MM.1S (cell line): Measurements from ENCODE around the gene HNRNPD.
"Not testable (repeated sequence)": the region's sequence is repeated elsewhere in the genome, so short reads cannot be mapped to it uniquely, and the experiment has no call there.

Source experiments
- DNase-seq: peaks from one replicate; pipeline ENCODE4 v3.0.0-alpha.2; 2015
- H2AFZ ChIP-seq: fragments of 300-600 bp; sonication (generic); 2 replicates; pipeline ENCODE4 v1.6.0; 2016; ENCODE audit warnings: antibody characterized with exemption, low read length
- H3F3A ChIP-seq: fragments of 300-600 bp; sonication (generic); 2 replicates; pipeline ENCODE4 v1.6.1; 2016; ENCODE audit warnings: mild to moderate bottlenecking, antibody characterized with exemption, low read length, moderate library complexity, mixed read lengths; ENCODE audit not compliant: insufficient read depth
- H3K27ac ChIP-seq: fragments of 300-600 bp; sonication (generic); 2 replicates; pipeline ENCODE4 v1.5.1; 2016; ENCODE audit warnings: mild to moderate bottlenecking, low read length
- H3K27me3 ChIP-seq: fragments of 300-600 bp; sonication (generic); replicated peaks from 2 replicates; pipeline ENCODE4 v1.6.0; 2016; ENCODE audit warnings: low read length; ENCODE audit not compliant: insufficient read depth
- H3K36me3 ChIP-seq: fragments of 300-600 bp; sonication (generic); replicated peaks from 2 replicates; pipeline ENCODE4 v1.6.1; 2016; ENCODE audit warnings: mild to moderate bottlenecking, low read length, mixed read lengths; ENCODE audit not compliant: insufficient read depth
- H3K4me1 ChIP-seq: fragments of 300-600 bp; sonication (generic); 2 replicates; pipeline ENCODE4 v1.6.1; 2016; ENCODE audit warnings: low read length, mixed read lengths
- H3K4me2 ChIP-seq: fragments of 300-600 bp; sonication (generic); 2 replicates; pipeline ENCODE4 v1.6.0; 2016; ENCODE audit warnings: low read depth, low read length
- H3K4me3 ChIP-seq: fragments of 300-600 bp; sonication (generic); 2 replicates; pipeline ENCODE4 v1.5.1; 2016; ENCODE audit warnings: low read length, mixed read lengths
- H3K79me2 ChIP-seq: fragments of 300-600 bp; sonication (generic); 2 replicates; pipeline ENCODE4 v1.6.1; 2016; ENCODE audit warnings: mixed run types, low read length, mixed read lengths
- H3K9ac ChIP-seq: fragments of 300-600 bp; sonication (generic); 2 replicates; pipeline ENCODE4 v1.6.1; 2016; ENCODE audit warnings: low read length, mixed read lengths
- H3K9me2 ChIP-seq: fragments of 300-600 bp; sonication (generic); replicated peaks from 2 replicates; pipeline ENCODE4 v1.6.1; 2016; ENCODE audit warnings: mild to moderate bottlenecking, low read length, mixed read lengths; ENCODE audit not compliant: insufficient read depth
- H3K9me3 ChIP-seq: fragments of 300-600 bp; sonication (generic); replicated peaks from 2 replicates; pipeline ENCODE4 v1.6.1; 2016; ENCODE audit warnings: mild to moderate bottlenecking, low read length, mixed read lengths; ENCODE audit not compliant: insufficient read depth
- H4K20me1 ChIP-seq: fragments of 300-600 bp; sonication (generic); 2 replicates; pipeline ENCODE4 v1.6.1; 2016; ENCODE audit warnings: mild to moderate bottlenecking, low read length, moderate library complexity, mixed read lengths; ENCODE audit not compliant: insufficient read depth
- CTCF ChIP-seq: fragments of 300-600 bp; sonication (generic); IDR thresholded peaks from 2 replicates; pipeline ENCODE4 v1.5.1; 2016; ENCODE audit warnings: antibody characterized with exemption, low read length, mixed read lengths
- EZH2 ChIP-seq: fragments of 300-600 bp; sonication (generic); optimal IDR thresholded peaks from 2 replicates; pipeline ENCODE3; 2017; ENCODE audit warnings: low read depth, mild to moderate bottlenecking, antibody characterized with exemption, low read length, mixed read lengths
- EZH2phosphoT487 ChIP-seq: fragments of 300-600 bp; sonication (generic); IDR thresholded peaks from 2 replicates; pipeline ENCODE4 v1.6.1; 2018; ENCODE audit warnings: antibody characterized with exemption, low read length

Gene HNRNPD

GRCh38 chr4:82352118-82352824 lies 21.5 kb downstream of the HNRNPD start:
- peaks cover 32% of the 10 kb centered on the region; the same call in 1 of the 2 replicates for H3K36me3 ChIP-seq
- no peak overlapping the region for H3K27ac ChIP-seq
- H3K9ac ChIP-seq, result no peak overlapping the region
- H3K4me1 ChIP-seq, result no peaks in the 10 kb centered on the region
- no peak overlapping the region for H2AFZ ChIP-seq
- TF ChIP-seq CTCF (no peak), EZH2phosphoT487 (no peak), EZH2 (no peak)
- H3K9me2 ChIP-seq, result no peaks in the 10 kb centered on the region
- peaks cover 38% of the 10 kb centered on the region for H4K20me1 ChIP-seq
- peaks cover 20% of the 10 kb centered on the region for H3F3A ChIP-seq
- no peak overlapping the region for H3K4me3 ChIP-seq
- H3K27me3 ChIP-seq, result no peaks in the 10 kb centered on the region
- H3K9me3 ChIP-seq, result no peaks in the 10 kb centered on the region
- peaks cover 59% of the 10 kb centered on the region for H3K79me2 ChIP-seq
- DNase-seq, result no peak
- no peak overlapping the region for H3K4me2 ChIP-seq

GRCh38 chr4:82346126-82346525 lies 27.7 kb downstream of the HNRNPD start:
- Histone ChIP-seq H3K36me3 (no peaks in the 10 kb centered on the region), H3K79me2 (no peaks in the 10 kb centered on the region), H4K20me1 (no peaks in the 10 kb centered on the region), H3K4me1 (no peaks in the 10 kb centered on the region), H3K9me2 (no peaks in the 10 kb centered on the region), H2AFZ (no peak overlapping the region), H3K9me3 (no peaks in the 10 kb centered on the region), H3K27ac (no peak overlapping the region), H3K27me3 (no peaks in the 10 kb centered on the region), H3K9ac (no peak overlapping the region), H3F3A (peaks cover 15% of the 10 kb centered on the region), H3K4me2 (no peak overlapping the region), H3K4me3 (no peak overlapping the region)
- DNase-seq, result no peak
- TF ChIP-seq EZH2, result no peak
- TF ChIP-seq CTCF, result no peak
- TF ChIP-seq EZH2phosphoT487, result no peak

GRCh38 chr4:82335043-82335442 lies 38.7 kb downstream of the HNRNPD start:
- TF ChIP-seq EZH2phosphoT487, result no peak
- Histone ChIP-seq H3F3A (no peaks in the 10 kb centered on the region), H3K9ac (no peak overlapping the region), H3K27ac (no peak overlapping the region), H3K9me3 (no peaks in the 10 kb centered on the region), H3K4me1 (no peaks in the 10 kb centered on the region), H3K27me3 (no peaks in the 10 kb centered on the region), H2AFZ (no peak overlapping the region), H3K9me2 (no peaks in the 10 kb centered on the region), H3K79me2 (no peaks in the 10 kb centered on the region), H3K36me3 (no peaks in the 10 kb centered on the region), H4K20me1 (no peaks in the 10 kb centered on the region), H3K4me3 (no peak overlapping the region), H3K4me2 (no peak overlapping the region)
- no peak for DNase-seq

GRCh38 chr4:82333641-82334040 lies 40.1 kb downstream of the HNRNPD start:
- H3K36me3 ChIP-seq, H3K4me3 ChIP-seq, H3K27ac ChIP-seq, DNase-seq, H3K9ac ChIP-seq, H3K9me3 ChIP-seq, H2AFZ ChIP-seq, H3K4me1 ChIP-seq, H3K9me2 ChIP-seq, H3F3A ChIP-seq, H3K27me3 ChIP-seq, H4K20me1 ChIP-seq, H3K79me2 ChIP-seq, H3K4me2 ChIP-seq: not testable (repeated sequence)
